ENCODE data around the gene PCYT2.

GRCh38 chr17:81884520-81884919 lies 26.7 kb downstream of the PCYT2 start:
- no peak for TF ChIP-seq CTCF (IDR thresholded peaks at IDR 0.05)
- TF ChIP-seq POLR2AphosphoS5 (IDR thresholded peaks at IDR 0.05), result no peak
